K562 (cell line): ENCODE measurements around the gene PROK1. TPM values are rescaled to one million over a fixed set of nuclear protein-coding genes. Genes with fewer than 3 reads are reported as not detected.

Experiments used
- ATAC-seq: fragments of 200-7000 bp; cut with Tn5 transposase; 3 replicates; pipeline ENCODE4 v1.9.1; 2020; ENCODE audit warnings: moderate library complexity
- BruUV-seq: library from RNA; stranded (reverse); fragments of 400-500 nt; replicated peaks from 2 replicates; lab custom pipeline; 2021; lab: Mats Ljungman, UMichigan
- CTCF ChIA-PET: fragments of 300-600 bp; formaldehyde crosslinking; extraction: SDS; loops from one replicate; lab custom pipeline; 2021; ENCODE audit warnings: low intra/inter-chr PET ratio; lab: Yijun Ruan, JAX
- POLR2A ChIA-PET: fragments of 300-600, 350-650 bp; sonication (Branson Sonifier 250); formaldehyde crosslinking; extraction: SDS; loops from one replicate; lab custom pipeline; 2021; ENCODE audit warnings: antibody characterized with exemption, inconsistent platforms; lab: Yijun Ruan, JAX
- DNase-seq, 4 experiments: peaks; one replicate each; pipeline versions ENCODE4 v3.0.0 to v3.0.0-alpha.2; 2011 to 2018; ENCODE audit warnings: low spot score in 3 of 4, mixed read lengths in 3 of 4; ENCODE audit errors: extremely low read depth in 1 of 4
- FAIRE-seq: peaks from 2 replicates; lab custom pipeline; 2011; peaks lifted over from hg19 to GRCh38; lab: Jason Lieb, UNC
- H2AFZ ChIP-seq: 2 replicates; pipeline ENCODE4 v1.6.0; 2011; ENCODE audit warnings: low read depth, low read length, control low read depth, inconsistent platforms
- H3K27ac ChIP-seq: fragments of 200-600 bp; 3 replicates; pipeline ENCODE4 v1.8.0; 2011; ENCODE audit warnings: low read depth, mild to moderate bottlenecking, control low read depth, inconsistent platforms, low read length, moderate library complexity, mixed read lengths; ENCODE audit errors: extremely low read depth
- H3K27me3 ChIP-seq, 2 experiments: fragments of 300-600 bp in 1 of 2; 2 replicates in 1 of 2; 3 replicates in 1 of 2; pipeline versions ENCODE4 v1.6.0 to v1.8.0; 2011; ENCODE audit warnings: inconsistent platforms in 2 of 2, low read length in 2 of 2, mild to moderate bottlenecking in 1 of 2, mixed read lengths in 1 of 2, moderate library complexity in 1 of 2; ENCODE audit not compliant: control insufficient read depth in 2 of 2, insufficient read depth in 2 of 2
- H3K36me3 ChIP-seq: fragments of 300-600 bp; 3 replicates; pipeline ENCODE4 v1.8.0; 2011; ENCODE audit warnings: mild to moderate bottlenecking, low read length, inconsistent platforms; ENCODE audit not compliant: control insufficient read depth, insufficient read depth
- H3K4me1 ChIP-seq, 2 experiments: fragments of 200-600 bp in 1 of 2; replicated peaks in 1 of 2; 2 replicates in 1 of 2; 3 replicates in 1 of 2; pipeline versions ENCODE4 v1.5.1 to v1.8.0; 2011; ENCODE audit warnings: inconsistent platforms in 2 of 2, low read length in 2 of 2, mild to moderate bottlenecking in 1 of 2, mixed read lengths in 1 of 2, moderate library complexity in 1 of 2; ENCODE audit not compliant: control insufficient read depth in 2 of 2, insufficient read depth in 2 of 2
- H3K4me2 ChIP-seq: 2 replicates; pipeline ENCODE4 v1.6.1; 2011; ENCODE audit warnings: low read length, control low read depth, inconsistent platforms, mixed read lengths; ENCODE audit not compliant: insufficient read depth
- H3K4me3 ChIP-seq: fragments of 200-600 bp; sonication (generic), shearing (Covaris generic); 2 replicates; pipeline ENCODE4 v1.5.1; 2016; ENCODE audit warnings: control low read depth, inconsistent platforms
- H3K79me2 ChIP-seq: fragments of 200-600 bp; 3 replicates; pipeline ENCODE4 v1.8.0; 2011; ENCODE audit warnings: low read length, inconsistent platforms; ENCODE audit not compliant: control insufficient read depth, insufficient read depth
- H3K9ac ChIP-seq, 2 experiments: 2 replicates each; pipeline versions ENCODE4 v1.6.0 to v1.6.1; 2011; ENCODE audit warnings: low read depth in 2 of 2, low read length in 2 of 2, control low read depth in 1 of 2, inconsistent platforms in 1 of 2, mild to moderate bottlenecking in 1 of 2, mixed read lengths in 1 of 2; ENCODE audit not compliant: insufficient read depth in 1 of 2
- H3K9me1 ChIP-seq: one replicate; pipeline ENCODE4 v1.6.0; 2011; ENCODE audit warnings: inconsistent platforms, mild to moderate bottlenecking, low read length, moderate library complexity; ENCODE audit not compliant: control insufficient read depth, insufficient read depth
- H3K9me3 ChIP-seq: replicated peaks from 2 replicates; pipeline ENCODE4 v1.5.1; 2011; ENCODE audit warnings: low read depth, low read length, inconsistent platforms; ENCODE audit not compliant: control insufficient read depth, insufficient read depth
- H4K20me1 ChIP-seq: replicated peaks from 2 replicates; pipeline ENCODE4 v1.6.1; 2011; ENCODE audit warnings: low read length, inconsistent platforms, mixed read lengths; ENCODE audit not compliant: control insufficient read depth, insufficient read depth
- E2F4 ChIP-seq: sonication (generic); formaldehyde crosslinking; IDR thresholded peaks from 2 replicates; pipeline ENCODE4 v1.8.0; 2022; ENCODE audit warnings: mild to moderate bottlenecking, low read depth, missing genetic modification reagents
- EGR1 ChIP-seq: fragments of 450-650 bp; conservative IDR thresholded peaks from 2 replicates; pipeline ENCODE4 v1.6.1; 2017; ENCODE audit warnings: mild to moderate bottlenecking
- L3MBTL2 ChIP-seq: fragments of 450-650 bp; IDR thresholded peaks from 2 replicates; pipeline ENCODE4 v1.6.1; 2016; ENCODE audit warnings: mild to moderate bottlenecking, moderate library complexity
- PML ChIP-seq: IDR thresholded peaks from 2 replicates; pipeline ENCODE4 v1.6.1; 2012; ENCODE audit warnings: low read length, inconsistent platforms
- RBFOX2 ChIP-seq: fragments of 200-400 bp; formaldehyde crosslinking; IDR thresholded peaks from 2 replicates; pipeline ENCODE4 v1.6.1; 2017; ENCODE audit warnings: low read depth, mild to moderate bottlenecking, low read length, moderate library complexity
- TFE3 ChIP-seq: fragments of 450-650 bp; formaldehyde crosslinking; IDR thresholded peaks from 2 replicates; pipeline ENCODE4 v1.4.0; 2020; ENCODE audit warnings: mild to moderate bottlenecking, mixed read lengths
- TRIM24 ChIP-seq, 2 experiments: fragments of 450-650 bp; IDR thresholded peaks; 2 replicates each; pipeline ENCODE4 v1.6.1; 2016
- WGBS: fragments of 100-300 bp; shearing (Covaris generic); methylation state at CpG from one replicate; pipeline ENCODE4 v1.1.6; 2016; ENCODE audit warnings: low coverage, mixed read lengths; ENCODE audit not compliant: insufficient coverage; ENCODE audit errors: missing lambda C conversion rate; 5-methylcytosine and 5-hydroxymethylcytosine counted together
- in situ Hi-C: fragments of 300-500 bp; cut with MboI; formaldehyde crosslinking; loops from 4 replicates; pipeline ENCODE4 v1.15.0; 2018; ENCODE audit warnings: inconsistent platforms, mixed read lengths
- intact Hi-C: fragments of 100-400 bp; cut with micrococcal nuclease; formaldehyde crosslinking; loops from 2 replicates; pipeline ENCODE4 v1.14.2; 2022
- polyA plus RNA-seq, 8 experiments: library from polyadenylated mRNA; depleted of rRNA in 4 of 8; stranded (reverse) in 5 of 8; unstranded in 3 of 8; fragments of >200 nt; fragmentation: Nextera tagmentation in 2 of 8; fragmentation: Illumina TruSeq in 1 of 8; extraction: Ambion mirVana in 2 of 8; extraction: Trizol in 1 of 8; gene quantifications; 2 replicates each; pipeline versions ENCODE4 v1.2.1 to v1.2.3, GENCODE V29; 2011 to 2014; ENCODE audit warnings: inconsistent platforms in 1 of 8, missing spikeins in 1 of 8
- total RNA-seq, 7 experiments: library from RNA; depleted of rRNA in 6 of 7; stranded (reverse); fragments of >200 nt in 6 of 7; fragmentation: Illumina TruSeq in 2 of 7; extraction: Trizol in 2 of 7; gene quantifications; 2 replicates each; pipeline versions ENCODE4 v1.2.1 to v1.2.3, GENCODE V29; 2011 to 2021; ENCODE audit warnings: low replicate concordance in 1 of 7

Gene PROK1
- total and polyA plus RNA-seq, 9 of the 15 experiments (the other 6 are each of a cell fraction or from before 2014, with no cell fraction given): 0.15 TPM; not detected in 8

GRCh38 chr1:110474444-110474843, 23.5 kb downstream of the PROK1 start:
- peaks cover 3% of the 10 kb centered on the region for H3K9me1 ChIP-seq
- peaks cover 9 to 25% of the 10 kb centered on the region in 2 experiments; a peak in 4 of 5 replicates for H3K27me3 ChIP-seq
- no peak overlapping the region for H3K9ac ChIP-seq
- 4% methylated on average over 6 of the region's 6 CpGs for WGBS
- TF ChIP-seq PML (no peak), E2F4 (CRISPR knock-in tag) (no peak), TRIM24 (IDR thresholded peaks at IDR 0.05) (no peak), EGR1 (peak; percentile 22; the same call in 1 of the 2 replicates), RBFOX2 (no peak), L3MBTL2 (no peak), TFE3 (no peak)
- H4K20me1 ChIP-seq: peaks cover 10% of the 10 kb centered on the region; the same call in 1 of the 2 replicates
- H3K9me3 ChIP-seq: no peaks in the 10 kb centered on the region
- no peak overlapping the region for H2AFZ ChIP-seq
- no TSS peak for BruUV-seq
- intact Hi-C loops: no loop called here
- CTCF ChIA-PET: no interaction called here
- no peak overlapping the region for H3K4me3 ChIP-seq
- no peaks in the 10 kb centered on the region for H3K79me2 ChIP-seq
- no peak overlapping the region for H3K4me2 ChIP-seq
- POLR2A ChIA-PET: no interaction called here
- no peak for ATAC-seq
- in situ Hi-C loops: no loop called here
- H3K4me1 ChIP-seq: no peaks in the 10 kb centered on the region; a peak in 1 of 5 replicates
- no peaks in the 10 kb centered on the region for H3K36me3 ChIP-seq
- FAIRE-seq: no peak
- H3K27ac ChIP-seq: no peak overlapping the region
- DNase-seq: no peak
